Measurements from ENCODE around the gene IRGM.
"Not testable (repeated sequence)": the region's sequence is repeated elsewhere in the genome, so short reads cannot be mapped to it uniquely, and the experiment has no call there.

IRGM gene

DNA sequence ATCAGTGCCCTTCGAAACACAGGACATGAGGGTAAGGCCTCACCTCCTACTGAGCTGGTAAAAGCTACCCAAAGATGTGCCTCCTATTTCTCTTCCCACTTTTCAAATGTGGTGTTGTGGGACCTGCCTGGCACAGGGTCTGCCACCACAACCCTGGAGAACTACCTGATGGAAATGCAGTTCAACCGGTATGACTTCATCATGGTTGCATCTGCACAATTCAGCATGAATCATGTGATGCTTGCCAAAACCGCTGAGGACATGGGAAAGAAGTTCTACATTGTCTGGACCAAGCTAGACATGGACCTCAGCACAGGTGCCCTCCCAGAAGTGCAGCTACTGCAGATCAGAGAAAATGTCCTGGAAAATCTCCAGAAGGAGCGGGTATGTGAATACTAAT is 1.9 kb downstream of the IRGM start:
- H3K4me3 ChIP-seq (ENCODE audit: low read depth, low read length), result no peak overlapping the region
- in situ Hi-C loops (cut with HindIII; ENCODE audit: low sequenced_read_pairs), result no loop called here
- TF ChIP-seq, protein P1, sequence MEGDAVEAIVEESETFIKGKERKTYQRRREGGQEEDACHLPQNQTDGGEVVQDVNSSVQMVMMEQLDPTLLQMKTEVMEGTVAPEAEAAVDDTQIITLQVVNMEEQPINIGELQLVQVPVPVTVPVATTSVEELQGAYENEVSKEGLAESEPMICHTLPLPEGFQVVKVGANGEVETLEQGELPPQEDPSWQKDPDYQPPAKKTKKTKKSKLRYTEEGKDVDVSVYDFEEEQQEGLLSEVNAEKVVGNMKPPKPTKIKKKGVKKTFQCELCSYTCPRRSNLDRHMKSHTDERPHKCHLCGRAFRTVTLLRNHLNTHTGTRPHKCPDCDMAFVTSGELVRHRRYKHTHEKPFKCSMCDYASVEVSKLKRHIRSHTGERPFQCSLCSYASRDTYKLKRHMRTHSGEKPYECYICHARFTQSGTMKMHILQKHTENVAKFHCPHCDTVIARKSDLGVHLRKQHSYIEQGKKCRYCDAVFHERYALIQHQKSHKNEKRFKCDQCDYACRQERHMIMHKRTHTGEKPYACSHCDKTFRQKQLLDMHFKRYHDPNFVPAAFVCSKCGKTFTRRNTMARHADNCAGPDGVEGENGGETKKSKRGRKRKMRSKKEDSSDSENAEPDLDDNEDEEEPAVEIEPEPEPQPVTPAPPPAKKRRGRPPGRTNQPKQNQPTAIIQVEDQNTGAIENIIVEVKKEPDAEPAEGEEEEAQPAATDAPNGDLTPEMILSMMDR (IDR thresholded peaks at IDR 0.05; ENCODE audit: low read depth, low read length), result no peak
- DNase-seq (ENCODE audit: low read depth, low spot score), result no peak

DNA sequence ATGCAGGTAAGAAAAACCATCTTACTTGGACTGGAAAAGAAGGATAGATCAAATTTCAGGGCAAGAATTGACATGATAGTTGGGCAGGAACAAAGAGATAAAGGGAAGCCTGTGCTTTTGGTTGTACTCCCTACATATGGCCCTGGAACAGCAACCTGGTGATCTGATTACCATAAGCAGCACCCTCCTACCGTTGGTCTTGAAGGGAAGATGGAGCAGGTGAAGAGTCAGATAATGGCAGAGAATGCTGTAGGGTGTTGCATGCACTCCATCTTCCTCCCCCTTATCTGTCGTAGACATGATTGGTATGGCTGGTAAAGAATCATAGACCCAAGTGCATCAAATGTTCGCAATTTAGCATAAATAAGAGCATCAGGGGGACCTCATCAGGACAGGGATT is 4.7 kb downstream of the IRGM start:
- no peak for DNase-seq (ENCODE audit: low read depth, low spot score)
- in situ Hi-C loops (cut with HindIII; ENCODE audit: low sequenced_read_pairs), result no loop called here
- TF ChIP-seq, protein P1 (IDR thresholded peaks at IDR 0.05; ENCODE audit: low read depth, low read length), result no peak
- no peak overlapping the region for H3K4me3 ChIP-seq (ENCODE audit: low read depth, low read length)

DNA sequence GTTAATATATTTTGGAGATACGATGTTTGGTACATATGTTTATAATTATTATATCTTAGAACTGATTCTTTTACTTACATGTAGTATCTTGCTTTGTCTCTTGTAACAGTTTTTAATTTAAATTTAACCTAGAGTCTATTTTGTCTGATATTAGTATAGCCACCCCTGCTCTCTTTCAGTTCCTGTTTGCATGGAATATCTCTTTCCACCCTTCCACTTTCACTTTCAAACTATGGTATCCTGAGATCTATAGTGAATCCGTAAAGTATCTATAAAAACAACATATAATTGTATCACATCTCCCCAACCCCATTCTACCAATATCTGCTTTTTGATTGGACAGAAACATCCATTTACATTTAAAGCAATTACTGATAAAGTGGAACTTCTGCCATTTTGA is 7.2 kb downstream of the IRGM start:
- TF ChIP-seq, protein P1 (IDR thresholded peaks at IDR 0.05; ENCODE audit: low read depth, low read length), result no peak
- DNase-seq (ENCODE audit: low read depth, low spot score), result no peak
- H3K4me3 ChIP-seq (ENCODE audit: low read depth, low read length), result no peak overlapping the region
- in situ Hi-C loops (cut with HindIII; ENCODE audit: low sequenced_read_pairs), result no loop called here

DNA sequence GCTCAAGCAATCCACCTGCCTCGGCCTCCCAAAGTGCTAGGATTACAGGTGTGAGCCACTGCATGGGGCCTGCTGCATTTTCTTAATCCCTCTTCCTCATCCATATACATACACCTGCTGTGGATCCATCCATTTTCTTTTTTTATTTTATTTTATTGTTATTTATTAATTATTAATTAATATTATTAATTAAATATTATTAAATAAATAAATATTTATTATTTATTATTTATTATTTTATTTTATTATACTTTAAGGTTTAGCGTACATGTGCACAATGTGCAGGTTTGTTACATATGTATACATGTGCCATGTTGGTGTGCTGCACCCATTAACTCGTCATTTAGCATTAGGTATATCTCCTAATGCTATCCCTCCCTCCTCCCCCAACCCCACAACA is 10.4 kb downstream of the IRGM start:
- H3K4me3 ChIP-seq (ENCODE audit: low read depth, low read length); DNase-seq (ENCODE audit: low read depth, low spot score); in situ Hi-C loops (cut with HindIII; ENCODE audit: low sequenced_read_pairs): not testable (repeated sequence)

DNA sequence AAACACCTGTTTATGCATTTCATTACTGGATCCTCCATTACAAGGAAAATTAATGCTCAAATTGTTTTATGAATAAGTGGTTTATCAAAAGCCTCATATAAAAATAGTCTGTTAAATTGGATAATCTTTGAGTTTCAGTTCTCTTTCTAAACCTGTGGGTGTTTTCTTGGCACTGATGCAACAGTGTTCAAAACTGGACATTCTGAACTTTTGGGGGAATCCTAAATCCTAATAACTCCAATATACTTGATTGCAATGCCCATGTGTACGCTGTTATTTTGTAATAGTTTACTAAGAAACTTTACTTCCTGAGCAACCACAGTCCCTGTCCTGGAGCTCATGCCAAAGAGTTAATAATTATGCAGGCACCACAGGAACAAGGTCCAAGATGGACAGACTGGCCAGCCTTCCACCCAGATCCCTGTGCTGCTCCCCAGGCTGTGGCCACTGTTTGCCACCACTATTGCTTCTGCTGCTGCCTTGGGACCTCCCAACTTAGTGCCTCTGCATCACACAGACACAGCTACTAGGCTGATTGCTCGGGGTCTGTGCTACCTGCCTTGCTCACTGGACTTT is 14.0 kb downstream of the IRGM start:
- in situ Hi-C loops (cut with HindIII; ENCODE audit: low sequenced_read_pairs), result no loop called here
- H3K4me3 ChIP-seq (ENCODE audit: low read depth, low read length), result no peak overlapping the region
- DNase-seq (ENCODE audit: low read depth, low spot score), result no peak
- TF ChIP-seq, protein P1 (IDR thresholded peaks at IDR 0.05; ENCODE audit: low read depth, low read length), result no peak

DNA sequence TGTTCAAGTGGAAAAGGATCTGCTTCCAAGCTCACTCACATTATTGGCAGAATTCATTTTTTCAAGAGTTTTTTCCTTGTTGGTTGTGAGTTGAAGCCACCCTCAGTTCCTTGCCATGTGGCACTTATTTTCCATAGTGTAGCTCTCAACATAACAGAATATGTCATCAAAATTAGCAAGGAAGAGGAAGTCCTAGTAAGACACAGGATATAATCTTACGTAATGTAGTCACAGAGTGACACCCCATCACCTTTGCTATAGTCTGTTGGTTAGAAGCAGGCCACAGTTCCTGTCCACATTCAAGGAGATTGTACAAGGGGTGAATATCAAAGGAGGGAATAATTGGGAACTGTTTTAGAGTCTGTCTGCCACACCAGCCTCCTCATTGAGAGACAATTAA is 15.7 kb downstream of the IRGM start:
- in situ Hi-C loops (cut with HindIII; ENCODE audit: low sequenced_read_pairs), result no loop called here
- no peak overlapping the region for H3K4me3 ChIP-seq (ENCODE audit: low read depth, low read length)
- TF ChIP-seq, protein P1 (IDR thresholded peaks at IDR 0.05; ENCODE audit: low read depth, low read length), result no peak
- DNase-seq (ENCODE audit: low read depth, low spot score), result no peak

DNA sequence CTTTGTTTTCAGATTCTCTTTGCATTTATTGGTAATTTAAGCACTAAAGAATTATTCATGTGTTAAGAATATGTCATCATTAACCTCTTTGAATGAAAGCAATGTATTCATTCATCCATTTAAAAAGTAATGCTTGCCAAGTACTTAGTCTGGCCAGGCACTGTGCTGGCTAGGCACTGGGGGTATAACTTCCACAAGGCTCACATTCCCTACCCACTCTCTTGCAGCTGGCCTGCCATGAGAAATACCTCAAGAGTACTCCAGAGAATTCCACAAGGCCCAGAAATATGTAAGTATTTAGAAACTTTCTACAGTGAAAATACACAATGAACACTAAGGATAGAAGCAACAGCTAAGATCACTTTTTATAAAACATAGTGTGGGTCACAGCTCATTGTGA is 33.0 kb downstream of the IRGM start:
- no peak overlapping the region for H3K4me3 ChIP-seq (ENCODE audit: low read depth, low read length)
- TF ChIP-seq, protein P1 (IDR thresholded peaks at IDR 0.05; ENCODE audit: low read depth, low read length), result no peak
- no peak for DNase-seq (ENCODE audit: low read depth, low spot score)
- in situ Hi-C loops (cut with HindIII; ENCODE audit: low sequenced_read_pairs), result no loop called here
